SK-N-SH (cell line): ENCODE results near the gene ICAM5. TPM values are rescaled to one million over a fixed set of nuclear protein-coding genes. Genes with fewer than 3 reads are reported as not detected.

Experiments
- CTCF ChIA-PET: fragments of 300-600, 350-600 bp; formaldehyde crosslinking; extraction: SDS; loops from one replicate; lab custom pipeline; 2021; lab: Yijun Ruan, JAX
- POLR2A ChIA-PET: fragments of 350-600 bp; sonication (Branson Sonifier 250); formaldehyde crosslinking; extraction: SDS; loops from one replicate; lab custom pipeline; 2020; ENCODE audit warnings: antibody characterized with exemption, inconsistent platforms; lab: Yijun Ruan, JAX
- DNase-seq: peaks from one replicate; pipeline ENCODE4 v3.0.0; 2012
- H2AFZ ChIP-seq: fragments of 200-600 bp; sonication (generic); 2 replicates; pipeline ENCODE4 v1.8.1; 2016; ENCODE audit warnings: antibody characterized with exemption, mild to moderate bottlenecking, low read depth
- H3F3A ChIP-seq: fragments of 200-600 bp; sonication (generic); replicated peaks from 2 replicates; pipeline ENCODE3; 2016; ENCODE audit warnings: antibody characterized with exemption, mild to moderate bottlenecking; ENCODE audit not compliant: insufficient read depth
- H3K27ac ChIP-seq, 2 experiments: fragments of 200-500 bp in 1 of 2; fragments of 200-600 bp in 1 of 2; sonication (Bioruptor generic) in 1 of 2; sonication (generic), shearing (Covaris generic) in 1 of 2; 2 replicates each; pipeline versions ENCODE4 v1.5.1 to v1.6.1; 2014 to 2016; ENCODE audit warnings: low read depth in 2 of 2, inconsistent platforms in 1 of 2, low read length in 1 of 2, mild to moderate bottlenecking in 1 of 2, mixed read lengths in 1 of 2
- H3K27me3 ChIP-seq: fragments of 200-600 bp; sonication (generic), shearing (Covaris generic); 2 replicates; pipeline ENCODE4 v1.6.1; 2016; ENCODE audit warnings: mixed run types; ENCODE audit not compliant: insufficient read depth
- H3K36me3 ChIP-seq, 2 experiments: fragments of 200-500 bp in 1 of 2; fragments of 200-600 bp in 1 of 2; sonication (Bioruptor generic) in 1 of 2; sonication (generic) in 1 of 2; replicated peaks in 1 of 2; 2 replicates each; pipeline versions ENCODE3 to v1.5.1; 2014 to 2016; ENCODE audit warnings: low read length in 1 of 2, mild to moderate bottlenecking in 1 of 2; ENCODE audit not compliant: insufficient read depth in 2 of 2, control insufficient read depth in 1 of 2
- H3K4me1 ChIP-seq, 2 experiments: fragments of 200-500 bp in 1 of 2; fragments of 200-600 bp in 1 of 2; sonication (Bioruptor generic) in 1 of 2; sonication (generic), shearing (Covaris generic) in 1 of 2; 2 replicates each; pipeline versions ENCODE4 v1.5.1 to v1.6.1; 2014 to 2016; ENCODE audit warnings: low read depth in 1 of 2, low read length in 1 of 2, mixed run types in 1 of 2; ENCODE audit not compliant: insufficient read depth in 2 of 2, control insufficient read depth in 1 of 2
- H3K4me2 ChIP-seq: fragments of 200-600 bp; sonication (generic), shearing (Covaris generic); 2 replicates; pipeline ENCODE4 v1.6.1; 2017; ENCODE audit warnings: mixed run types
- H3K4me3 ChIP-seq, 2 experiments: fragments of 200-500 bp in 1 of 2; fragments of 200-600 bp in 1 of 2; sonication (Bioruptor generic) in 1 of 2; sonication (generic), shearing (Covaris generic) in 1 of 2; 2 replicates each; pipeline versions ENCODE4 v1.5.1 to v1.8.1; 2014 to 2016; ENCODE audit warnings: low read depth in 2 of 2, inconsistent platforms in 1 of 2, low read length in 1 of 2, mild to moderate bottlenecking in 1 of 2, mixed read lengths in 1 of 2, moderate library complexity in 1 of 2
- H3K79me2 ChIP-seq: fragments of 200-600 bp; sonication (generic); 2 replicates; pipeline ENCODE4 v1.8.1; 2017; ENCODE audit warnings: mild to moderate bottlenecking; ENCODE audit not compliant: insufficient read depth
- H3K9ac ChIP-seq: fragments of 200-600 bp; sonication (generic); 2 replicates; pipeline ENCODE4 v1.6.1; 2017; ENCODE audit warnings: mixed run types
- H3K9me2 ChIP-seq: fragments of 200-600 bp; sonication (generic); 2 replicates; pipeline ENCODE4 v1.6.1; 2017; ENCODE audit warnings: mixed run types
- H3K9me3 ChIP-seq: fragments of 200-600 bp; sonication (generic); 2 replicates; pipeline ENCODE4 v1.6.1; 2017; ENCODE audit warnings: mixed run types, mild to moderate bottlenecking, moderate library complexity
- H4K20me1 ChIP-seq: fragments of 200-600 bp; sonication (generic); 2 replicates; pipeline ENCODE4 v1.6.1; 2017; ENCODE audit warnings: mild to moderate bottlenecking, mixed run types; ENCODE audit not compliant: insufficient read depth
- CHD2 ChIP-seq: fragments of 150-350 bp; IDR thresholded peaks from 2 replicates; pipeline ENCODE4 v1.6.1; 2018; ENCODE audit warnings: low read length; ENCODE audit not compliant: partially characterized antibody
- ELF1 ChIP-seq: IDR thresholded peaks from 2 replicates; pipeline ENCODE4 v1.4.0; 2012
- EP300 ChIP-seq, 2 experiments: IDR thresholded peaks; 2 replicates each; pipeline versions ENCODE4 v1.4.0 to v1.6.1; 2012; ENCODE audit warnings: borderline replicate concordance in 1 of 2, low read depth in 1 of 2, low read length in 1 of 2
- FOSL2 ChIP-seq: IDR thresholded peaks from 2 replicates; pipeline ENCODE4 v1.4.0; 2012; ENCODE audit warnings: low read depth, mild to moderate bottlenecking, moderate library complexity, borderline replicate concordance
- FOXM1 ChIP-seq: IDR thresholded peaks from 2 replicates; pipeline ENCODE4 v1.4.0; 2012; ENCODE audit warnings: low read depth, mild to moderate bottlenecking
- GABPA ChIP-seq: IDR thresholded peaks from 2 replicates; pipeline ENCODE4 v1.4.0; 2012; ENCODE audit warnings: low read depth, mild to moderate bottlenecking
- MEF2A ChIP-seq: IDR thresholded peaks from 2 replicates; pipeline ENCODE4 v1.4.0; 2012; ENCODE audit warnings: low read depth, borderline replicate concordance
- NFIC ChIP-seq: IDR thresholded peaks from 2 replicates; pipeline ENCODE4 v1.4.0; 2012; ENCODE audit warnings: borderline replicate concordance
- POLR2AphosphoS5 ChIP-seq: IDR thresholded peaks from 2 replicates; pipeline ENCODE4 v1.6.1; 2012; ENCODE audit warnings: low read depth, low read length
- RFX5 ChIP-seq: IDR thresholded peaks from 2 replicates; pipeline ENCODE4 v1.6.1; 2012; ENCODE audit warnings: mild to moderate bottlenecking, improper control_type of control experiment, low read length
- TAF1 ChIP-seq: IDR thresholded peaks from 2 replicates; pipeline ENCODE4 v1.6.1; 2012; ENCODE audit warnings: low read depth, mild to moderate bottlenecking, low read length, moderate library complexity, borderline replicate concordance
- USF1 ChIP-seq: IDR thresholded peaks from 2 replicates; pipeline ENCODE4 v1.4.0; 2012; ENCODE audit warnings: low read depth, borderline replicate concordance
- WGBS: methylation state at CpG from one replicate; pipeline ENCODE4 v1.1.6; 2017; ENCODE audit warnings: low lambda C conversion rate; 5-methylcytosine and 5-hydroxymethylcytosine counted together
- polyA plus RNA-seq, 3 experiments: library from polyadenylated mRNA; depleted of rRNA; stranded (reverse); fragments of >200 nt; gene quantifications; 2 replicates each; pipeline ENCODE4 v1.2.3, GENCODE V29; 2012

Gene ICAM5
- polyA plus RNA-seq, 1 of the 3 experiments (the other 2 are of a cell fraction) = 5.2 TPM

DNA sequence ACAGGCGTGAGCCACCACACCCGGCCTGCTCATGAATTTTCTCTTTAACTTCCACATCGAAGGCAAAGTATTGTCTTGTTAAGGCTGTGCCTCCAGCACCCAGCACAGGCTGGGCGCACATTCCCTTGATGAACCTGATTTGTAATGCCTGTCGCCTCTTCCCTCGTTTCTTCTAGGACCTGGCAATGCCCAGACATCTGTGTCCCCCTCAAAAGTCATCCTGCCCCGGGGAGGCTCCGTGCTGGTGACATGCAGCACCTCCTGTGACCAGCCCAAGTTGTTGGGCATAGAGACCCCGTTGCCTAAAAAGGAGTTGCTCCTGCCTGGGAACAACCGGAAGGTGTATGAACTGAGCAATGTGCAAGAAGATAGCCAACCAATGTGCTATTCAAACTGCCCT, 15.2 kb upstream of the ICAM5 start:
- no peaks in the 10 kb centered on the region for H3K9me2 ChIP-seq
- TF ChIP-seq RFX5 (no peak), GABPA (no peak), TAF1 (no peak), USF1 (no peak), ELF1 (no peak), EP300 (IDR thresholded peaks at IDR 0.05; ENCODE audit: borderline replicate concordance in 1 of 2, low read depth in 1 of 2, low read length in 1 of 2) (no peak), FOXM1 (no peak), MEF2A (no peak), CHD2 (no peak), NFIC (no peak), FOSL2 (no peak)
- TF ChIP-seq, all 33 proteins: peak for 0
- POLR2A ChIA-PET = no interaction called here
- H3K79me2 ChIP-seq = no peaks in the 10 kb centered on the region
- CTCF ChIA-PET = interaction anchor here (1.3 to 1.7 kb wide), 6 partner anchors 15 to 116 kb away, joined by 3 to 8 read pairs (median 6); partner anchors contain the start of gene ICAM5
- no peaks in the 10 kb centered on the region for H4K20me1 ChIP-seq
- DNase-seq = no peak
- H3K4me2 ChIP-seq = no peak overlapping the region
- no peaks in the 10 kb centered on the region for H3F3A ChIP-seq
- 63% methylated on average over 10 of the region's 10 CpGs for WGBS
- H3K4me3 ChIP-seq = no peak overlapping the region
- no peaks in the 10 kb centered on the region for H3K27me3 ChIP-seq
- no peak overlapping the region for H3K9ac ChIP-seq
- no peak overlapping the region for H2AFZ ChIP-seq
- peaks cover 0 to 4% of the 10 kb centered on the region in 2 experiments; a peak in 2 of 4 replicates for H3K4me1 ChIP-seq
- H3K36me3 ChIP-seq = no peaks in the 10 kb centered on the region
- H3K27ac ChIP-seq = no peak overlapping the region
- H3K9me3 ChIP-seq = no peaks in the 10 kb centered on the region

- Histone ChIP-seq H3K9me2 (no peaks in the 10 kb centered on the region), H2AFZ (no peak overlapping the region), H3K27ac (no peak overlapping the region)
- 88% methylated on average over 9 of the region's 9 CpGs for WGBS
- TF ChIP-seq POLR2AphosphoS5 = no peak
- TF ChIP-seq, all 33 proteins: peak for 0
- H3K36me3 ChIP-seq = no peaks in the 10 kb centered on the region
- no peak overlapping the region for H3K9ac ChIP-seq
- H4K20me1 ChIP-seq = no peaks in the 10 kb centered on the region
- H3K27me3 ChIP-seq = no peaks in the 10 kb centered on the region
- no peak overlapping the region for H3K4me2 ChIP-seq
- no peaks in the 10 kb centered on the region for H3K79me2 ChIP-seq
- ChIA-PET POLR2A (interaction anchor here (0.8 kb wide), 1 partner anchor 11 kb away, joined by 3 read pairs; the partner anchor contains the start of gene ICAM5), CTCF (interaction anchor here (0.8 to 4.9 kb wide), 8 partner anchors 8 to 113 kb away, joined by 3 to 38 read pairs (median 5); partner anchors contain the start of genes ICAM1, ICAM5, RAVER1 and TYK2)
- no peaks in the 10 kb centered on the region for H3K4me1 ChIP-seq
- no peak for DNase-seq
- no peak overlapping the region for H3K4me3 ChIP-seq
- no peaks in the 10 kb centered on the region for H3K9me3 ChIP-seq
- H3F3A ChIP-seq = peaks cover 5% of the 10 kb centered on the region
These were observed 11.8 kb upstream of the ICAM5 start for GRCh38 chr19:10277795-10278589.
